ENCODE results near the gene GNG7. TPM values are rescaled to one million over a fixed set of nuclear protein-coding genes. Genes with fewer than 3 reads are reported as not detected.

Gene GNG7
- total RNA-seq, 1 experiment from 2014 or later: 0.87 TPM

GRCh38 chr19:2579678-2580280 lies 122.7 kb downstream of the GNG7 start:
- CTCF ChIA-PET: interaction anchor here (0.7 to 3.6 kb wide), 9 partner anchors 32 to 123 kb away, joined by 3 to 61 read pairs (median 5); partner anchors contain the start of genes GADD45B and LMNB2
- TF ChIP-seq, protein P1, sequence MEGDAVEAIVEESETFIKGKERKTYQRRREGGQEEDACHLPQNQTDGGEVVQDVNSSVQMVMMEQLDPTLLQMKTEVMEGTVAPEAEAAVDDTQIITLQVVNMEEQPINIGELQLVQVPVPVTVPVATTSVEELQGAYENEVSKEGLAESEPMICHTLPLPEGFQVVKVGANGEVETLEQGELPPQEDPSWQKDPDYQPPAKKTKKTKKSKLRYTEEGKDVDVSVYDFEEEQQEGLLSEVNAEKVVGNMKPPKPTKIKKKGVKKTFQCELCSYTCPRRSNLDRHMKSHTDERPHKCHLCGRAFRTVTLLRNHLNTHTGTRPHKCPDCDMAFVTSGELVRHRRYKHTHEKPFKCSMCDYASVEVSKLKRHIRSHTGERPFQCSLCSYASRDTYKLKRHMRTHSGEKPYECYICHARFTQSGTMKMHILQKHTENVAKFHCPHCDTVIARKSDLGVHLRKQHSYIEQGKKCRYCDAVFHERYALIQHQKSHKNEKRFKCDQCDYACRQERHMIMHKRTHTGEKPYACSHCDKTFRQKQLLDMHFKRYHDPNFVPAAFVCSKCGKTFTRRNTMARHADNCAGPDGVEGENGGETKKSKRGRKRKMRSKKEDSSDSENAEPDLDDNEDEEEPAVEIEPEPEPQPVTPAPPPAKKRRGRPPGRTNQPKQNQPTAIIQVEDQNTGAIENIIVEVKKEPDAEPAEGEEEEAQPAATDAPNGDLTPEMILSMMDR (IDR thresholded peaks at IDR 0.05; ENCODE audit: unreplicated experiment): peak; percentile 7
- no TSS peak for BruUV-seq (replicated peaks)
- H3K36me3 Mint-ChIP-seq (ENCODE audit: insufficient read depth, unreplicated experiment): peaks cover 10% of the 10 kb centered on the region
- peak overlapping the region; percentile 23 for H3K27ac Mint-ChIP-seq (ENCODE audit: unreplicated experiment)
- DNase-seq: no peak
- peaks cover 11% of the 10 kb centered on the region for H3K27me3 Mint-ChIP-seq (ENCODE audit: unreplicated experiment)
- no peaks in the 10 kb centered on the region for H3K9me3 Mint-ChIP-seq (ENCODE audit: low read depth, unreplicated experiment)
- peak overlapping the region; percentile 60 for H3K4me3 Mint-ChIP-seq (ENCODE audit: low read depth, unreplicated experiment)
- intact Hi-C loops (cut with micrococcal nuclease; ENCODE audit: unreplicated experiment): loop anchor here (1.0 to 5.0 kb wide), 3 partner anchors 32 to 101 kb away; no protein-coding TSS in a partner anchor
- peaks cover 22% of the 10 kb centered on the region for H3K4me1 Mint-ChIP-seq (ENCODE audit: low read depth, unreplicated experiment)

- Mint-ChIP-seq H3K36me3 (ENCODE audit: insufficient read depth, unreplicated experiment) (peaks cover 10% of the 10 kb centered on the region), H3K4me1 (ENCODE audit: low read depth, unreplicated experiment) (peaks cover 22% of the 10 kb centered on the region), H3K27ac (ENCODE audit: unreplicated experiment) (peak overlapping the region; percentile 23), H3K4me3 (ENCODE audit: low read depth, unreplicated experiment) (peak overlapping the region; percentile 60), H3K9me3 (ENCODE audit: low read depth, unreplicated experiment) (no peaks in the 10 kb centered on the region), H3K27me3 (ENCODE audit: unreplicated experiment) (peaks cover 4% of the 10 kb centered on the region)
- intact Hi-C loops (cut with micrococcal nuclease; ENCODE audit: unreplicated experiment): loop anchor here (1.0 to 5.0 kb wide), 3 partner anchors 32 to 101 kb away; no protein-coding TSS in a partner anchor
- peak; percentile 87 for DNase-seq
- CTCF ChIA-PET: interaction anchor here (0.6 to 3.6 kb wide), 11 partner anchors 20 to 344 kb away, joined by 3 to 61 read pairs (median 5); partner anchors contain the start of genes GADD45B and LMNB2
- no TSS peak for BruUV-seq (replicated peaks)
- TF ChIP-seq, protein P1 (IDR thresholded peaks at IDR 0.05; ENCODE audit: unreplicated experiment): peak; percentile 78
These were observed 123.4 kb downstream of the GNG7 start for GRCh38 chr19:2578901-2579677.

DNA sequence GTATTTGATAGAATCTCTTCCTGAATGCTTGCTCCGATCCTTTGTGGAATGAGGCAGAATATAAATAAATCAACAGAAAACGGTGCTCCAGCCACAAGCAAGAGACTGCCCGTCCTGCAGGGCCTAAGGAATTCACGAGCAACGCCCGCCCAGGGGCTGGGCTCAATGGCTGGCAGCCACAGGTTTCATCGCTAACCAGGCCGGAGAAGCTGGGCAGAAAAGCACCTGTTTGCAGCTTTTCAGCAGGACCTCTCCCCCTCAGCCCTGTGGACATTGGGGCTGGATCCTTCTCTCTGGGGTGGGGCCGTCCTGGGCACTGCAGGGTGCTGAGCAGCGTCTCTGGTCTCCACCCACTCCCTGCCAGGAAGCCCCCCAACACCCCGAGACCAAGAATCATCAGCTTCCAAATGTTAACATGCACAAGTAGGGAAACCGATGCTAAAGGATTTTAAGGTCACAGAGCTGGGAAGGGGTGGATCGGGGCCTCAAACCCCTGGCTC lies 124.1 kb downstream of the GNG7 start:
- peak overlapping the region; percentile 23 for H3K27ac Mint-ChIP-seq (ENCODE audit: unreplicated experiment)
- H3K27me3 Mint-ChIP-seq (ENCODE audit: unreplicated experiment): no peaks in the 10 kb centered on the region
- H3K9me3 Mint-ChIP-seq (ENCODE audit: low read depth, unreplicated experiment): no peaks in the 10 kb centered on the region
- H3K36me3 Mint-ChIP-seq (ENCODE audit: insufficient read depth, unreplicated experiment): peaks cover 10% of the 10 kb centered on the region
- CTCF ChIA-PET: interaction anchor here (0.6 to 3.6 kb wide), 10 partner anchors 21 to 344 kb away, joined by 3 to 61 read pairs (median 5); partner anchors contain the start of gene GADD45B
- TF ChIP-seq, protein P1 (IDR thresholded peaks at IDR 0.05; ENCODE audit: unreplicated experiment): no peak
- peak overlapping the region; percentile 60 for H3K4me3 Mint-ChIP-seq (ENCODE audit: low read depth, unreplicated experiment)
- no TSS peak for BruUV-seq (replicated peaks)
- DNase-seq: peak; percentile 49
- peaks cover 22% of the 10 kb centered on the region for H3K4me1 Mint-ChIP-seq (ENCODE audit: low read depth, unreplicated experiment)
- intact Hi-C loops (cut with micrococcal nuclease; ENCODE audit: unreplicated experiment): loop anchor here (5.0 kb wide), 1 partner anchor 36 kb away; no protein-coding TSS in a partner anchor

DNA sequence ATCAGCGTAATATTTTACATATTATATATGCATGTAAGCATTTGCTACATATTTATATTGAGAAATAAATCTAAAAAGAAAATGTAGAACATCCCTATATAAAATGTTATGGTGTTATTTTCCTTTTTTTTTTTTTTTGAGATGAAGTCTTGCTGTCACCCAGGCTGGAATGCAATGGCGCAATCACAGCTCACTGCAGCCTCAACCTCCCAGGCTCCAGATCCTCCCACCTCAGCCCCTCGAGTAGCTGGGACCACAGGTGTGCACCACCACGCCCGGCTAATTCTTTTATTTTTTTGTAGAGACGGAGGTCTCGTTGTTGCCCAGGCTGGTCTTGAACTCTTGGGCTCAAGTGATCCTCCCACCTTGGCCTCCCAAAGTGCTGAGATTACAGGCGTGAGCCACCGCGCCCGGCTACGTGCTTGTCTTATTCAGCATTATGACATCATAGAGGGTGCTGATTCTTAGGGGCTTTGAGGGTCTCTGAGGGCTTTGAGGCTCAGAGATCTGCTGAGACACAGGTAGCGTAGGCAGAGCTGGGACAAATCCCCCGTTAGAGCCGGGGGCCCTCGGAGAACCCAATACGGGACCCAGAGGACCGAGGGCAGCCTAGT lies 124.7 kb downstream of the GNG7 start:
- Mint-ChIP-seq H3K9me3 (ENCODE audit: low read depth, unreplicated experiment) (no peaks in the 10 kb centered on the region), H3K27me3 (ENCODE audit: unreplicated experiment) (no peaks in the 10 kb centered on the region), H3K36me3 (ENCODE audit: insufficient read depth, unreplicated experiment) (peaks cover 10% of the 10 kb centered on the region), H3K4me1 (ENCODE audit: low read depth, unreplicated experiment) (peaks cover 22% of the 10 kb centered on the region), H3K4me3 (ENCODE audit: low read depth, unreplicated experiment) (peak overlapping the region; percentile 60), H3K27ac (ENCODE audit: unreplicated experiment) (peak overlapping the region; percentile 23)
- DNase-seq: no peak
- no TSS peak for BruUV-seq (replicated peaks)
- intact Hi-C loops (cut with micrococcal nuclease; ENCODE audit: unreplicated experiment): loop anchor here (5.0 kb wide), 1 partner anchor 36 kb away; no protein-coding TSS in a partner anchor
- TF ChIP-seq, protein P1 (IDR thresholded peaks at IDR 0.05; ENCODE audit: unreplicated experiment): no peak
- CTCF ChIA-PET: interaction anchor here (0.6 to 3.6 kb wide), 4 partner anchors 24 to 101 kb away, joined by 3 to 61 read pairs (median 8); partner anchors contain the start of gene GADD45B

Measured in Calu3 (cell line).